Measurements from ENCODE around the gene BCLAF3. TPM values are rescaled to one million over a fixed set of nuclear protein-coding genes. Genes with fewer than 3 reads are reported as not detected.

BCLAF3 gene
- total and polyA plus RNA-seq, 10 donors = 2.8 to 19.2 (median 11.0) TPM

DNA sequence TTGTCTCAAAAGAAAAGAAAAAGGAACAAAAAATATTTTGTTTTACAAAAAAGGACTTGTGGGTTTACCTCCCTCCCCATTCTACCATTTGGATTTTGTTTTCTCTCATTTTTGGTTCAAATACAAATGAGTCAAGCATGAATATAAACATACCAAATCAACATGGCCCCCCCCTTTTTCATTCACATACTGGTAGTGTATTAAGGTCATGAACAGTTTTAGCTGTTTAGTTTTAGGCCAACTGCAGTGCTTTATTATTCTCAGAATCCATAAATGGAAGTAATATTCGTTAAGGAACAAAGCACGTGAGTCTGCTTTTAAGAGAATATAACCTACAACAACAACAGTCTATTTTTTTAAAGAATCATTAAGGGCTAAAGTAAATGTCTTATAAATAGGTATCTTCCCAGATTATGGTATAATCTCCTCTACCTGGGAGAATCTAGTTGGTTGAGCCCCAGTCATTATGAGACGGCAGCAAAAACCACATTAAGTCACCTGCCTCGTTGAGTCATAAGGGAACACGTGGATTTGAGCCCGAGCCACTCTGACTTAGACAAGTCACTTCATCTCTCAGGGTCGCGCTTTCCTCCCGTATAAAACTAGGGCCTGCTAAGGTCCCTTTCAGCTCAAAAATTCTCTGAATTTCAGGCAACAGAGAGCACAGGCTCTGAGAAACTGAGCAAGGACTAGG, 26.7 kb downstream of the BCLAF3 start:
- WGBS, 5 donors = 60 to 91% (median 71%) methylated on average over 6 to 9 of the region's 9 CpGs
- intact Hi-C loops (cut with DNase I; ENCODE audit: low total_unique reads) = no loop called here
- TF ChIP-seq POLR2A (IDR thresholded peaks at IDR 0.05) (no peak), POLR2AphosphoS5 (IDR thresholded peaks at IDR 0.05) (no peak)
- TF ChIP-seq, protein P1, sequence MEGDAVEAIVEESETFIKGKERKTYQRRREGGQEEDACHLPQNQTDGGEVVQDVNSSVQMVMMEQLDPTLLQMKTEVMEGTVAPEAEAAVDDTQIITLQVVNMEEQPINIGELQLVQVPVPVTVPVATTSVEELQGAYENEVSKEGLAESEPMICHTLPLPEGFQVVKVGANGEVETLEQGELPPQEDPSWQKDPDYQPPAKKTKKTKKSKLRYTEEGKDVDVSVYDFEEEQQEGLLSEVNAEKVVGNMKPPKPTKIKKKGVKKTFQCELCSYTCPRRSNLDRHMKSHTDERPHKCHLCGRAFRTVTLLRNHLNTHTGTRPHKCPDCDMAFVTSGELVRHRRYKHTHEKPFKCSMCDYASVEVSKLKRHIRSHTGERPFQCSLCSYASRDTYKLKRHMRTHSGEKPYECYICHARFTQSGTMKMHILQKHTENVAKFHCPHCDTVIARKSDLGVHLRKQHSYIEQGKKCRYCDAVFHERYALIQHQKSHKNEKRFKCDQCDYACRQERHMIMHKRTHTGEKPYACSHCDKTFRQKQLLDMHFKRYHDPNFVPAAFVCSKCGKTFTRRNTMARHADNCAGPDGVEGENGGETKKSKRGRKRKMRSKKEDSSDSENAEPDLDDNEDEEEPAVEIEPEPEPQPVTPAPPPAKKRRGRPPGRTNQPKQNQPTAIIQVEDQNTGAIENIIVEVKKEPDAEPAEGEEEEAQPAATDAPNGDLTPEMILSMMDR (IDR thresholded peaks at IDR 0.05 in 8 of 11, conservative IDR thresholded peaks at IDR 0.05 in 3 of 11) = no peak
- Histone ChIP-seq H3K27me3 (replicated peaks in 1 of 7) (no peaks in the 10 kb centered on the region), H3K4me1 (no peaks in the 10 kb centered on the region), H3K27ac (no peak overlapping the region), H3K4me3 (no peak overlapping the region), H3K9me3 (no peaks in the 10 kb centered on the region), H3K36me3 (peaks cover 0 to 64% (median 6%) of the 10 kb centered on the region in 6 donors)
- no peak for DNase-seq

DNA sequence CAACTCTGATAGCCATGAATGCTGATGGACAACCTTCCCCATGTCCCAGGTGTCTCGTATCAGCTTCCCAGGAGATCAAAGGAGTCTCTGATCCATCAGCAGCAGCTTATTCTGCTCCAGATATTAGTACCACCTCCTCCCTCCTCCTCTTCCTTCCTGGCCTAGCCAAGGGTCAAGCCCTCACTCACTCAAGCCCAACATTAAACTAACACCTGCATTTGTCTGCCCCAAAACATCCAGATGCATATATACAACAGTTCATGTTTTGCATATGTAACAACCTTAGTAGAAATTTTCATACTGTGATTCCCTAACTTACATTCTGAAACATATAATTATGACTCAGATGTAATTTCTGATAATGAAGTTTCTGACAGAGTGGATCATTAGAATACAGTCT, 29.9 kb downstream of the BCLAF3 start:
- no peak for TF ChIP-seq POLR2A (IDR thresholded peaks at IDR 0.05)
- no peak for TF ChIP-seq POLR2AphosphoS5 (IDR thresholded peaks at IDR 0.05)
- TF ChIP-seq, protein P1 (IDR thresholded peaks at IDR 0.05 in 8 of 11, conservative IDR thresholded peaks at IDR 0.05 in 3 of 11) = no peak
- no peak for DNase-seq
- 58 to 100% (median 88%) methylated on average over 1 of the region's 1 CpG for WGBS, 5 donors
- intact Hi-C loops (cut with DNase I; ENCODE audit: low total_unique reads) = no loop called here
- H3K27ac ChIP-seq = no peak overlapping the region
- no peak overlapping the region for H3K4me3 ChIP-seq
- H3K36me3 ChIP-seq = peaks cover 0 to 37% (median 2%) of the 10 kb centered on the region in 6 donors
- H3K27me3 ChIP-seq (replicated peaks in 1 of 7) = no peaks in the 10 kb centered on the region
- no peaks in the 10 kb centered on the region for H3K9me3 ChIP-seq
- H3K4me1 ChIP-seq = no peaks in the 10 kb centered on the region

DNA sequence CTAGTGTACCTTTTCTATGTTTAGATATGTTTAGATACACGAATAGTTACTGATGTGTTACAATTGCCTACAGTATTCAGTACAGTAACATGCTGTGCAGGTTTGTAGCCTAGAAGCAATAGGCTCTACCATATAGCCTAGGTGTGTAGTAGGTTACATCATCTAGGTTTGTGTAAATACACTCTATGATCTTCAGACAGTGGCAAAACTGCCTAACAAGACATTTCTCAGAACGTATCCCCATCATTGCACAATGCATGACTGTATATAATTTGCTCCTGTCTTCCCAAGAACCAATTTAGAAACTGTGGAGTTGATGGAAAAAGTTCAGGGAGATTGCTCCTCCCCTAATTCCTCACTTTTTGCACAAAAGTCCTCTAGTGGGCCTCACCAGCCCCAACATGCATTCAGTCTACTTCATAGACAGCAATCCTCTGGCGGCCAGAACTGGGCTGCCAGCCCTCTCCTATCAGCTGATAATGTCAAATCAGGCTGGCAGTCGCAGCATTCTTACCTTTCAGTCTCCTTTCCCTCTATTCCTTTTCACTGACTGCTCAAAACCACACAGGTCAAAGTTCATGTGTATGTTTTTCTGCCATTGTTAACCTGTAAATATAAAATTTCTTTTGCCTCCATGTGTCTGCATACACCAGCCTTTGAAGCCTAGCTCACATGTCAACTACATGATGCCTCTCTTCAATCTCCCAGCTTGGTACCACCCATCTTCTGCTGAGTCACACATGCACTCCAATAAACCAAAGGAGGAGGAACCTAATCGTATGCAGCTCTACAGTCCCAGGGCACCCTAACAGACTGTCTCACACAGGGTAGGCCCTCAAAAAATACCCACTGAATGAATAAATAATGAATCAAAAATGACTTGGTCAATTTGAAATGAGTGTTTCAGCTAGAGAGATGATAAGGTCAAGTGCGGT, 32.0 kb downstream of the BCLAF3 start:
- WGBS, 5 donors = 73 to 94% (median 83%) methylated on average over 6 of the region's 6 CpGs
- intact Hi-C loops (cut with DNase I; ENCODE audit: low total_unique reads) = no loop called here
- Histone ChIP-seq H3K4me3 (no peak overlapping the region), H3K27ac (no peak overlapping the region), H3K36me3 (peaks cover 0 to 24% (median 0%) of the 10 kb centered on the region in 6 donors), H3K27me3 (replicated peaks in 1 of 7) (no peaks in the 10 kb centered on the region), H3K9me3 (no peaks in the 10 kb centered on the region), H3K4me1 (no peaks in the 10 kb centered on the region)
- no peak for TF ChIP-seq POLR2AphosphoS5 (IDR thresholded peaks at IDR 0.05)
- TF ChIP-seq POLR2A (IDR thresholded peaks at IDR 0.05) = no peak
- TF ChIP-seq, protein P1 (IDR thresholded peaks at IDR 0.05 in 8 of 11, conservative IDR thresholded peaks at IDR 0.05 in 3 of 11) = no peak
- no peak for DNase-seq

DNA sequence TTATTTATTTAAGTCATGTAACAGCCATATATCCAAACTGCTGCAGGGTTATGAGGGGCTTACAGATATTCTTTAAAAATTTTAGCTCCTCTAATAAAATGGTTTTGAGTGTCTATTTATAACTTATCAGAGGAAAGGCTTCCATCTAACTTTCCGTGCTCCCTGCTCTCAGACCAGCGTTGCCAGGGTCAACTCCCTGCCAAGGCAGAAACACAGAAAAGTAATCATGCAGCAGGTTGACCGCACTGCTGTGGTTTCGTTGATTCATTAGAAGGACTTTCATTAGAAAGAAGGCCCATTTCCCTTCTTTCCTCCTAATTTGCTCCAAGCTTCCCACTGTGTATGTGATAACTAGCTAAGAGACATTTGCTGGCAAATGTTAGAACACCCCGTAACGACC, 33.9 kb downstream of the BCLAF3 start:
- H3K27me3 ChIP-seq (replicated peaks in 1 of 7) = no peaks in the 10 kb centered on the region
- intact Hi-C loops (cut with DNase I; ENCODE audit: low total_unique reads) = no loop called here
- TF ChIP-seq POLR2AphosphoS5 (IDR thresholded peaks at IDR 0.05) (no peak), POLR2A (IDR thresholded peaks at IDR 0.05) (no peak)
- TF ChIP-seq, protein P1 (IDR thresholded peaks at IDR 0.05 in 8 of 11, conservative IDR thresholded peaks at IDR 0.05 in 3 of 11) = no peak
- no peak overlapping the region for H3K27ac ChIP-seq
- H3K4me3 ChIP-seq = no peak overlapping the region
- H3K9me3 ChIP-seq = no peaks in the 10 kb centered on the region
- 86 to 99% (median 92%) methylated on average over 6 of the region's 6 CpGs for WGBS, 5 donors
- DNase-seq = no peak
- H3K36me3 ChIP-seq = peaks cover 0 to 23% (median 5%) of the 10 kb centered on the region in 6 donors
- no peaks in the 10 kb centered on the region for H3K4me1 ChIP-seq

All from spleen (tissue), 11 donors.